Keratinocyte (primary cell): Measurements from ENCODE around the gene KIF16B. TPM values are rescaled to one million over a fixed set of nuclear protein-coding genes. Genes with fewer than 3 reads are reported as not detected.

Source experiments
- DNase-seq: peaks from one replicate; pipeline ENCODE4 v3.0.0-alpha.2; 2011; ENCODE audit warnings: low read depth, missing footprints, low spot score
- FAIRE-seq: peaks from 2 replicates; lab custom pipeline; 2011; peaks lifted over from hg19 to GRCh38; lab: Jason Lieb, UNC
- H2AFZ ChIP-seq: 2 replicates; pipeline ENCODE4 v1.6.0; 2012; ENCODE audit warnings: low read length, control low read depth, inconsistent platforms; ENCODE audit not compliant: control insufficient read depth
- H3K27ac ChIP-seq: 2 replicates; pipeline ENCODE4 v1.5.1; 2011; ENCODE audit warnings: low read length; ENCODE audit not compliant: control insufficient read depth, insufficient read depth
- H3K27me3 ChIP-seq: 3 replicates; pipeline ENCODE4 v1.6.0; 2011; ENCODE audit warnings: low read length; ENCODE audit not compliant: control insufficient read depth, insufficient read depth; ENCODE audit errors: extremely low read depth
- H3K36me3 ChIP-seq, 2 experiments: 2 replicates in 1 of 2; 3 replicates in 1 of 2; pipeline ENCODE4 v1.5.1; 2011; ENCODE audit warnings: low read length in 2 of 2, mild to moderate bottlenecking in 1 of 2; ENCODE audit not compliant: control insufficient read depth in 2 of 2, insufficient read depth in 2 of 2; ENCODE audit errors: extremely low read depth in 1 of 2
- H3K4me1 ChIP-seq: 3 replicates; pipeline ENCODE4 v1.5.1; 2011; ENCODE audit warnings: low read length; ENCODE audit not compliant: control insufficient read depth, insufficient read depth; ENCODE audit errors: extremely low read depth
- H3K4me2 ChIP-seq: 3 replicates; pipeline ENCODE4 v1.6.0; 2011; ENCODE audit warnings: low read depth, low read length; ENCODE audit not compliant: control insufficient read depth, insufficient read depth; ENCODE audit errors: extremely low read depth
- H3K4me3 ChIP-seq, 3 experiments: fragments of 200-600 bp in 1 of 3; sonication (generic) in 1 of 3; 2 replicates in 2 of 3; 3 replicates in 1 of 3; pipeline ENCODE4 v1.5.1; 2011 to 2016; ENCODE audit warnings: low read length in 3 of 3, mild to moderate bottlenecking in 3 of 3, control low read depth in 2 of 3, inconsistent platforms in 1 of 3, low read depth in 1 of 3, mixed read lengths in 1 of 3, mixed run types in 1 of 3, moderate library complexity in 1 of 3; ENCODE audit not compliant: control insufficient read depth in 2 of 3, insufficient read depth in 2 of 3; ENCODE audit errors: extremely low read depth in 1 of 3
- H3K79me2 ChIP-seq: 2 replicates; pipeline ENCODE4 v1.6.0; 2012; ENCODE audit warnings: low read length; ENCODE audit not compliant: control insufficient read depth, insufficient read depth
- H3K9ac ChIP-seq: 3 replicates; pipeline ENCODE4 v1.6.0; 2011; ENCODE audit warnings: low read length; ENCODE audit not compliant: control insufficient read depth, insufficient read depth; ENCODE audit errors: extremely low read depth
- H3K9me1 ChIP-seq: 3 replicates; pipeline ENCODE4 v1.6.0; 2011; ENCODE audit warnings: low read length; ENCODE audit not compliant: control insufficient read depth, insufficient read depth; ENCODE audit errors: extremely low read depth
- H3K9me3 ChIP-seq: 2 replicates; pipeline ENCODE4 v1.5.1; 2012; ENCODE audit warnings: low read depth, low read length; ENCODE audit not compliant: control insufficient read depth
- H4K20me1 ChIP-seq: 3 replicates; pipeline ENCODE4 v1.6.0; 2011; ENCODE audit warnings: low read length; ENCODE audit not compliant: control insufficient read depth, insufficient read depth; ENCODE audit errors: extremely low read depth
- EZH2 ChIP-seq: IDR thresholded peaks from one replicate; pipeline ENCODE4 v1.6.1; 2012; ENCODE audit warnings: inconsistent platforms, mild to moderate bottlenecking, low read length, moderate library complexity
- dilution Hi-C: fragments of 300-500 bp; cut with MboI; formaldehyde crosslinking; loops from one replicate; pipeline ENCODE4 v1.7.0; 2020; ENCODE audit warnings: low sequenced_read_pairs; ENCODE audit not compliant: extremely low pct_ligation_motif_present
- polyA plus RNA-seq, 5 experiments: library from polyadenylated mRNA; depleted of rRNA in 3 of 5; stranded (reverse) in 3 of 5; stranded (forward) in 1 of 5; unstranded in 1 of 5; fragments of >200 nt; gene quantifications; 1 replicate in 1 of 5; 2 replicates in 3 of 5; 3 replicates in 1 of 5; pipeline versions ENCODE4 v1.2.1 to v1.2.3, GENCODE V29; 2011 to 2012; ENCODE audit warnings: missing spikeins in 2 of 5, low read depth in 1 of 5, low replicate concordance in 1 of 5
- TF ChIP-seq, protein P1 (sequence below), 3 experiments: IDR thresholded peaks in 1 of 3; conservative IDR thresholded peaks in 1 of 3; optimal IDR thresholded peaks in 1 of 3; 2 replicates in 2 of 3; 3 replicates in 1 of 3; pipeline versions ENCODE3 to v1.5.1; 2011; ENCODE audit warnings: low read length in 3 of 3, mild to moderate bottlenecking in 3 of 3, moderate library complexity in 2 of 3, control low read depth in 1 of 3, inconsistent platforms in 1 of 3; ENCODE audit not compliant: insufficient read depth in 2 of 3; ENCODE audit errors: extremely low read depth in 1 of 3

Gene KIF16B
- polyA plus RNA-seq, 1 donor (not counting 4 experiments of a cell fraction or from before 2014, with no cell fraction given): 16.1 TPM

DNA sequence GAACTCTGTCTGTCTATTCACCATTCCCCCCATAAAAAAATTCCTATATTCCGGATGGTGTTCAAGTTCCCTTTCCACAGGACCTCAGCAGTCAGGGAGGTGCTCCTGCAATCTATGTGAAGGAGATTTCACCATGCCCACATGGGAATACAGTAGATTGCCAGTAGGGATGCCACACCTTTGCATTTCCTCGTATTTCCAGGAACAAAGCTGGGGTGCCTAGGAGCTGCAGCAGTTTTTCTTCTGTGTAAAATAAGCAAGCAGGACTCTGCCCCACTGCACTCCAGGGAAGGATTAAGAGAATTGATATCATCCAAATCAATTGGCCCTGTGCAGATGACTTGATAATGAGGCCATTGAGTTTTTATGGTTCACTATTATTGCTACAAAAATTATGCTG, 7.4 kb upstream of the KIF16B start:
- Histone ChIP-seq H4K20me1 (no peaks in the 10 kb centered on the region), H3K4me2 (peak overlapping the region; percentile 34), H3K9me3 (no peaks in the 10 kb centered on the region), H3K27ac (no peak overlapping the region), H3K79me2 (no peaks in the 10 kb centered on the region), H3K9ac (no peak overlapping the region), H2AFZ (no peak overlapping the region), H3K4me1 (peaks cover 19% of the 10 kb centered on the region), H3K36me3 (no peaks in the 10 kb centered on the region), H3K27me3 (no peaks in the 10 kb centered on the region), H3K9me1 (no peaks in the 10 kb centered on the region), H3K4me3 (no peak overlapping the region)
- FAIRE-seq (no peak), DNase-seq (no peak)
- dilution Hi-C loops: no loop called here
- TF ChIP-seq, protein P1, sequence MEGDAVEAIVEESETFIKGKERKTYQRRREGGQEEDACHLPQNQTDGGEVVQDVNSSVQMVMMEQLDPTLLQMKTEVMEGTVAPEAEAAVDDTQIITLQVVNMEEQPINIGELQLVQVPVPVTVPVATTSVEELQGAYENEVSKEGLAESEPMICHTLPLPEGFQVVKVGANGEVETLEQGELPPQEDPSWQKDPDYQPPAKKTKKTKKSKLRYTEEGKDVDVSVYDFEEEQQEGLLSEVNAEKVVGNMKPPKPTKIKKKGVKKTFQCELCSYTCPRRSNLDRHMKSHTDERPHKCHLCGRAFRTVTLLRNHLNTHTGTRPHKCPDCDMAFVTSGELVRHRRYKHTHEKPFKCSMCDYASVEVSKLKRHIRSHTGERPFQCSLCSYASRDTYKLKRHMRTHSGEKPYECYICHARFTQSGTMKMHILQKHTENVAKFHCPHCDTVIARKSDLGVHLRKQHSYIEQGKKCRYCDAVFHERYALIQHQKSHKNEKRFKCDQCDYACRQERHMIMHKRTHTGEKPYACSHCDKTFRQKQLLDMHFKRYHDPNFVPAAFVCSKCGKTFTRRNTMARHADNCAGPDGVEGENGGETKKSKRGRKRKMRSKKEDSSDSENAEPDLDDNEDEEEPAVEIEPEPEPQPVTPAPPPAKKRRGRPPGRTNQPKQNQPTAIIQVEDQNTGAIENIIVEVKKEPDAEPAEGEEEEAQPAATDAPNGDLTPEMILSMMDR (optimal IDR thresholded peaks at IDR 0.05 in 1 of 3, IDR thresholded peaks at IDR 0.05 in 1 of 3, conservative IDR thresholded peaks at IDR 0.05 in 1 of 3; ENCODE audit: extremely low read depth in 1 of 3, insufficient read depth in 2 of 3, low read length in 3 of 3): no peak
- TF ChIP-seq EZH2: no peak

DNA sequence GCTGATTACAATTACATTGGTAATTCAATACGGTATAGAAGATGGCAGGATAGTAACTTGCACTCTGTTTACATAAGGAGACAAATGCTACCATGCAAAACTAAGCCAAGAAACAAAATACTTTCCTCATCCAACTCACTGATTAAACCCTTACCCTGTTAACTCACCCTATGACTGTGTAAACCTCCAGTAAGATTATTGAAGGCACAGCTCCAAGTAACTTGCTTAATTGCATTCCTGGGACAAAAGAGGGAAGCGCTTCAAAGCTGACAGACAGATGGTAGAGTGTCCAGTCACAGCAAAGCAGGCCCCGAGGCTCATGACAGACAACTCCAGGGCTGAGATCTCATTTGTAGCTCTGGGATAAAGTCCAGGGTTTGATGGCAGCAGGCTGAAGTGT, 6.9 kb upstream of the KIF16B start:
- Histone ChIP-seq H4K20me1 (no peaks in the 10 kb centered on the region), H3K9me1 (no peaks in the 10 kb centered on the region), H2AFZ (no peak overlapping the region), H3K36me3 (no peaks in the 10 kb centered on the region), H3K4me2 (peak overlapping the region; percentile 34), H3K4me1 (peaks cover 24% of the 10 kb centered on the region), H3K79me2 (no peaks in the 10 kb centered on the region), H3K27ac (no peak overlapping the region), H3K27me3 (no peaks in the 10 kb centered on the region), H3K9ac (no peak overlapping the region), H3K4me3 (no peak overlapping the region), H3K9me3 (no peaks in the 10 kb centered on the region)
- TF ChIP-seq EZH2: no peak
- TF ChIP-seq, protein P1 (optimal IDR thresholded peaks at IDR 0.05 in 1 of 3, IDR thresholded peaks at IDR 0.05 in 1 of 3, conservative IDR thresholded peaks at IDR 0.05 in 1 of 3; ENCODE audit: extremely low read depth in 1 of 3, insufficient read depth in 2 of 3, low read length in 3 of 3): no peak
- DNase-seq (no peak), FAIRE-seq (peak; percentile 83)
- dilution Hi-C loops: no loop called here
